GM13976 (cell line): ENCODE results near the gene PCSK7.

Experiments used
- DNase-seq: peaks from one replicate; pipeline ENCODE4 v3.0.0; 2012; ENCODE audit warnings: low spot score
- CTCF ChIP-seq: IDR thresholded peaks from 2 replicates; pipeline ENCODE4 v1.5.1; 2012; ENCODE audit warnings: borderline replicate concordance, mild to moderate bottlenecking; ENCODE audit not compliant: insufficient read depth; ENCODE audit errors: extremely low read depth, missing control alignments, control extremely low read depth
- in situ Hi-C: fragments of 300-500 bp; cut with MboI; formaldehyde crosslinking; loops from one replicate; pipeline ENCODE4 v1.12.0; 2022; ENCODE audit warnings: low sequenced_read_pairs, mixed read lengths, inconsistent platforms; ENCODE audit not compliant: unreplicated experiment

Gene PCSK7

GRCh38 chr11:117195761-117196160 lies 36.1 kb downstream of the PCSK7 start:
- DNase-seq: no peak
- no peak for TF ChIP-seq CTCF
- in situ Hi-C loops: no loop called here

GRCh38 chr11:117195258-117195657 lies 36.6 kb downstream of the PCSK7 start:
- TF ChIP-seq CTCF: no peak
- no peak for DNase-seq
- in situ Hi-C loops: no loop called here

- no peak for TF ChIP-seq CTCF
- in situ Hi-C loops: no loop called here
- DNase-seq: no peak
Measured at GRCh38 chr11:117194267-117194666, 37.6 kb downstream of the PCSK7 start.

GRCh38 chr11:117193130-117194020 lies 38.5 kb downstream of the PCSK7 start:
- in situ Hi-C loops: no loop called here
- DNase-seq: no peak
- TF ChIP-seq CTCF: no peak

- no peak for TF ChIP-seq CTCF
- in situ Hi-C loops: no loop called here
- DNase-seq: no peak
Measured at GRCh38 chr11:117192401-117192875, 39.4 kb downstream of the PCSK7 start.

GRCh38 chr11:117191680-117192400 lies 40.0 kb downstream of the PCSK7 start:
- no peak for DNase-seq
- no peak for TF ChIP-seq CTCF
- in situ Hi-C loops: no loop called here
